ENCODE data around the gene EEF2K. TPM values are rescaled to one million over a fixed set of nuclear protein-coding genes. Genes with fewer than 3 reads are reported as not detected.

Gene EEF2K
- total RNA-seq, 1 experiment from 2014 or later = 9.1 TPM

- intact Hi-C loops (cut with micrococcal nuclease) = no loop called here
- no peak overlapping the region for H3K27ac ChIP-seq (ENCODE audit: low read length)
- POLR2A ChIA-PET (ENCODE audit: unreplicated experiment) = no interaction called here
- H3K4me3 ChIP-seq (ENCODE audit: low read length) = no peak overlapping the region
- TF ChIP-seq EZH2phosphoT487 (IDR thresholded peaks at IDR 0.05; ENCODE audit: borderline replicate concordance, low read length) = no peak
- TF ChIP-seq CTCF (conservative IDR thresholded peaks at IDR 0.05; ENCODE audit: low read depth, low read length) = no peak
- no peak for TF ChIP-seq EZH2 (IDR thresholded peaks at IDR 0.05; ENCODE audit: low read length, unreplicated experiment)
- peaks cover 18% of the 10 kb centered on the region for H3K79me2 ChIP-seq (ENCODE audit: low read length)
- no peak for ATAC-seq
- H3K27me3 ChIP-seq (ENCODE audit: low read length) = no peaks in the 10 kb centered on the region
- no peaks in the 10 kb centered on the region for H3F3A ChIP-seq (ENCODE audit: low read length, unreplicated experiment)
- DNase-seq = no peak
- H3K36me3 ChIP-seq (ENCODE audit: low read depth, low read length) = peaks cover 5% of the 10 kb centered on the region
- BruUV-seq (replicated peaks) = no TSS peak
- 0 out of 2 replicates have a peak, but pooled peaks cover 3% of the 10 kb centered on the region for H4K20me1 ChIP-seq (ENCODE audit: low read length)
- CTCF ChIA-PET = no interaction called here
- H3K9ac ChIP-seq (ENCODE audit: low read length) = no peak overlapping the region
- no peak overlapping the region for H3K4me2 ChIP-seq (ENCODE audit: low read length)
- H3K4me1 ChIP-seq (ENCODE audit: insufficient read depth, low read length) = peaks cover 8% of the 10 kb centered on the region; the same call in 1 of the 2 replicates
- no peak overlapping the region for H2AFZ ChIP-seq (ENCODE audit: low read length)
- no peaks in the 10 kb centered on the region for H3K9me2 ChIP-seq (replicated peaks; ENCODE audit: low read length)
- H3K9me3 ChIP-seq (ENCODE audit: low read length) = no peaks in the 10 kb centered on the region
Observed at GRCh38 chr16:22219389-22220068, 13.5 kb downstream of the EEF2K start.

GRCh38 chr16:22220069-22220440 lies 14.0 kb downstream of the EEF2K start:
- H3K9ac ChIP-seq (ENCODE audit: low read length) = no peak overlapping the region
- peaks cover 5% of the 10 kb centered on the region for H3K36me3 ChIP-seq (ENCODE audit: low read depth, low read length)
- H3K27me3 ChIP-seq (ENCODE audit: low read length) = no peaks in the 10 kb centered on the region
- no peak overlapping the region for H3K27ac ChIP-seq (ENCODE audit: low read length)
- peaks cover 6% of the 10 kb centered on the region; the same call in 1 of the 2 replicates for H3K4me1 ChIP-seq (ENCODE audit: insufficient read depth, low read length)
- CTCF ChIA-PET = no interaction called here
- intact Hi-C loops (cut with micrococcal nuclease) = no loop called here
- BruUV-seq (replicated peaks) = no TSS peak
- H3F3A ChIP-seq (ENCODE audit: low read length, unreplicated experiment) = no peaks in the 10 kb centered on the region
- no peak overlapping the region for H3K4me2 ChIP-seq (ENCODE audit: low read length)
- POLR2A ChIA-PET (ENCODE audit: unreplicated experiment) = no interaction called here
- no peaks in the 10 kb centered on the region for H3K9me2 ChIP-seq (replicated peaks; ENCODE audit: low read length)
- H3K4me3 ChIP-seq (ENCODE audit: low read length) = no peak overlapping the region
- peaks cover 14% of the 10 kb centered on the region for H3K79me2 ChIP-seq (ENCODE audit: low read length)
- H2AFZ ChIP-seq (ENCODE audit: low read length) = no peak overlapping the region
- no peak for DNase-seq
- no peaks in the 10 kb centered on the region for H3K9me3 ChIP-seq (ENCODE audit: low read length)
- no peak for ATAC-seq
- H4K20me1 ChIP-seq (ENCODE audit: low read length) = 0 out of 2 replicates have a peak, but pooled peaks cover 1% of the 10 kb centered on the region
- no peak for TF ChIP-seq EZH2 (IDR thresholded peaks at IDR 0.05; ENCODE audit: low read length, unreplicated experiment)
- no peak for TF ChIP-seq EZH2phosphoT487 (IDR thresholded peaks at IDR 0.05; ENCODE audit: borderline replicate concordance, low read length)
- no peak for TF ChIP-seq CTCF (conservative IDR thresholded peaks at IDR 0.05; ENCODE audit: low read depth, low read length)

- no TSS peak for BruUV-seq (replicated peaks)
- ATAC-seq (no peak), DNase-seq (no peak)
- Histone ChIP-seq H3K27ac (ENCODE audit: low read length) (no peak overlapping the region), H3K4me2 (ENCODE audit: low read length) (no peak overlapping the region), H2AFZ (ENCODE audit: low read length) (no peak overlapping the region), H3F3A (ENCODE audit: low read length, unreplicated experiment) (no peaks in the 10 kb centered on the region), H4K20me1 (ENCODE audit: low read length) (no peaks in the 10 kb centered on the region), H3K9ac (ENCODE audit: low read length) (no peak overlapping the region), H3K79me2 (ENCODE audit: low read length) (peaks cover 11% of the 10 kb centered on the region), H3K9me3 (ENCODE audit: low read length) (no peaks in the 10 kb centered on the region), H3K4me3 (ENCODE audit: low read length) (no peak overlapping the region), H3K9me2 (replicated peaks; ENCODE audit: low read length) (no peaks in the 10 kb centered on the region), H3K27me3 (ENCODE audit: low read length) (no peaks in the 10 kb centered on the region), H3K36me3 (ENCODE audit: low read depth, low read length) (peaks cover 5% of the 10 kb centered on the region), H3K4me1 (ENCODE audit: insufficient read depth, low read length) (no peaks in the 10 kb centered on the region; the same call in 1 of the 2 replicates)
- no peak for TF ChIP-seq EZH2 (IDR thresholded peaks at IDR 0.05; ENCODE audit: low read length, unreplicated experiment)
- no peak for TF ChIP-seq EZH2phosphoT487 (IDR thresholded peaks at IDR 0.05; ENCODE audit: borderline replicate concordance, low read length)
- no peak for TF ChIP-seq CTCF (conservative IDR thresholded peaks at IDR 0.05; ENCODE audit: low read depth, low read length)
- ChIA-PET POLR2A (ENCODE audit: unreplicated experiment) (no interaction called here), CTCF (no interaction called here)
- intact Hi-C loops (cut with micrococcal nuclease) = no loop called here
Observed at GRCh38 chr16:22220714-22221113, 14.6 kb downstream of the EEF2K start.
